Stimulated activated CD8-positive, alpha-beta memory T cell treated with anti-CD3 and anti-CD28 coated beads, Interleukin-12 subunit alpha, Interleukin-12 subunit beta, amount 100 ng/mL, for 1 hour (primary cell): ENCODE measurements around the gene CA6.
"Not testable (repeated sequence)": the region's sequence is repeated elsewhere in the genome, so short reads cannot be mapped to it uniquely, and the experiment has no call there.

ENCODE experiments used
- DNase-seq: peaks from one replicate; pipeline ENCODE4 v3.0.0-alpha.2; 2020; ENCODE audit warnings: low read depth

CA6 gene

GRCh38 chr1:8969937-8970336 is 24.3 kb downstream of the CA6 start:
- no peak for DNase-seq

- DNase-seq = no peak
These were observed 25.2 kb downstream of the CA6 start for GRCh38 chr1:8970870-8971337.

- DNase-seq = no peak
These were observed 28.9 kb downstream of the CA6 start for GRCh38 chr1:8974551-8974950.

- DNase-seq = no peak
These were observed 30.7 kb downstream of the CA6 start for GRCh38 chr1:8976338-8976737.

- DNase-seq = no peak
These were observed 31.3 kb downstream of the CA6 start for GRCh38 chr1:8976896-8977450.

GRCh38 chr1:8980656-8981055 is 35.0 kb downstream of the CA6 start:
- no peak for DNase-seq

- DNase-seq = no peak
These were observed 35.5 kb downstream of the CA6 start for GRCh38 chr1:8981169-8981568.

GRCh38 chr1:8984203-8984602 is 38.5 kb downstream of the CA6 start:
- no peak for DNase-seq

- DNase-seq = no peak
These were observed 39.3 kb downstream of the CA6 start for GRCh38 chr1:8984990-8985389.

- DNase-seq = no peak
These were observed 40.5 kb downstream of the CA6 start for GRCh38 chr1:8985915-8986813.

GRCh38 chr1:8986814-8987190 is 41.1 kb downstream of the CA6 start:
- DNase-seq = no peak

GRCh38 chr1:8987881-8988617 is 42.4 kb downstream of the CA6 start:
- DNase-seq = peak; percentile 58

- no peak for DNase-seq
These were observed 42.9 kb downstream of the CA6 start for GRCh38 chr1:8988618-8988967.

GRCh38 chr1:8989061-8989460 is 43.4 kb downstream of the CA6 start:
- DNase-seq = no peak

GRCh38 chr1:8989821-8990220 is 44.2 kb downstream of the CA6 start:
- no peak for DNase-seq

GRCh38 chr1:8992936-8993687 is 47.4 kb downstream of the CA6 start:
- no peak for DNase-seq

GRCh38 chr1:8993962-8994675 is 48.5 kb downstream of the CA6 start:
- not testable (repeated sequence) for DNase-seq

- DNase-seq = not testable (repeated sequence)
These were observed 56.0 kb downstream of the CA6 start for GRCh38 chr1:9001534-9002214.

GRCh38 chr1:9002215-9002560 is 56.5 kb downstream of the CA6 start:
- DNase-seq = not testable (repeated sequence)

- DNase-seq = no peak
These were observed 58.5 kb downstream of the CA6 start for GRCh38 chr1:9004031-9004699.
